Body of pancreas (tissue), 4 donors: Measurements from ENCODE around the gene IRF2. TPM values are rescaled to one million over a fixed set of nuclear protein-coding genes. Genes with fewer than 3 reads are reported as not detected.
"Not testable (repeated sequence)": the region's sequence is repeated elsewhere in the genome, so short reads cannot be mapped to it uniquely, and the experiment has no call there.

ENCODE experiments used
- ATAC-seq: fragments of 150-250 bp; one replicate; pipeline ENCODE4 v1.9.1; 2016
- DNase-seq, 4 donors: peaks; one replicate each; pipeline ENCODE4 v3.0.0-alpha.2; 2019
- H3K27ac ChIP-seq, 4 donors: fragments of 200-600 bp; sonication (generic); 1 replicate in 3 of 4; 2 replicates in 1 of 4; pipeline versions ENCODE4 v1.5.1 to v1.6.1; 2016 to 2019; ENCODE audit warnings: mild to moderate bottlenecking in 1 of 4, mixed read lengths in 1 of 4, moderate library complexity in 1 of 4
- H3K27me3 ChIP-seq, 2 donors: fragments of 200-600 bp; sonication (generic); one replicate each; pipeline ENCODE4 v1.6.0; 2016; ENCODE audit warnings: mild to moderate bottlenecking in 1 of 2
- H3K36me3 ChIP-seq, 2 donors: fragments of 200-600 bp; sonication (generic); replicated peaks in 1 of 2; 2 replicates each; pipeline ENCODE4 v1.5.1; 2016; ENCODE audit warnings: low read depth in 2 of 2; ENCODE audit not compliant: insufficient read depth in 1 of 2
- H3K4me1 ChIP-seq: fragments of 200-600 bp; sonication (generic); one replicate; pipeline ENCODE4 v1.6.0; 2016
- H3K4me3 ChIP-seq, 2 donors: fragments of 200-600 bp; sonication (generic); 1 replicate in 1 of 2; 2 replicates in 1 of 2; pipeline ENCODE4 v1.5.1; 2016 to 2019
- H3K9me3 ChIP-seq, 3 donors: fragments of 200-600 bp; sonication (generic); 1 replicate in 2 of 3; 2 replicates in 1 of 3; pipeline ENCODE4 v1.5.1; 2016
- POLR2A ChIP-seq, 3 donors: fragments of 450-650 bp; IDR thresholded peaks; one replicate each; pipeline ENCODE4 v1.6.1; 2016; ENCODE audit warnings: antibody characterized with exemption in 3 of 3, mild to moderate bottlenecking in 2 of 3
- WGBS, 2 donors: methylation state at CpG; one replicate each; pipeline ENCODE4 v1.1.5; 2017; 5-methylcytosine and 5-hydroxymethylcytosine counted together
- intact Hi-C: fragments of 100-400 bp; cut with DNase I; formaldehyde crosslinking; loops from one replicate; pipeline ENCODE4 v1.15.1; 2023
- total RNA-seq, 2 donors: library from RNA; depleted of rRNA; stranded (reverse); fragments of >200 nt; gene quantifications; one replicate each; pipeline ENCODE4 v1.1.0, GENCODE V29; 2016
- TF ChIP-seq, protein P1 (sequence below), 7 experiments: fragments of 450-650 bp in 4 of 7; fragments of 200-600 bp in 3 of 7; sonication (generic) in 3 of 7; IDR thresholded peaks; one replicate each; pipeline ENCODE4 v1.5.1; 2016 to 2019; ENCODE audit warnings: antibody characterized with exemption in 7 of 7

Gene IRF2
- total RNA-seq, 2 donors from 2014 or later = 12.5 to 14.5 TPM

- no peaks in the 10 kb centered on the region for H3K9me3 ChIP-seq
- no peaks in the 10 kb centered on the region for H3K36me3 ChIP-seq
- TF ChIP-seq, protein P1, sequence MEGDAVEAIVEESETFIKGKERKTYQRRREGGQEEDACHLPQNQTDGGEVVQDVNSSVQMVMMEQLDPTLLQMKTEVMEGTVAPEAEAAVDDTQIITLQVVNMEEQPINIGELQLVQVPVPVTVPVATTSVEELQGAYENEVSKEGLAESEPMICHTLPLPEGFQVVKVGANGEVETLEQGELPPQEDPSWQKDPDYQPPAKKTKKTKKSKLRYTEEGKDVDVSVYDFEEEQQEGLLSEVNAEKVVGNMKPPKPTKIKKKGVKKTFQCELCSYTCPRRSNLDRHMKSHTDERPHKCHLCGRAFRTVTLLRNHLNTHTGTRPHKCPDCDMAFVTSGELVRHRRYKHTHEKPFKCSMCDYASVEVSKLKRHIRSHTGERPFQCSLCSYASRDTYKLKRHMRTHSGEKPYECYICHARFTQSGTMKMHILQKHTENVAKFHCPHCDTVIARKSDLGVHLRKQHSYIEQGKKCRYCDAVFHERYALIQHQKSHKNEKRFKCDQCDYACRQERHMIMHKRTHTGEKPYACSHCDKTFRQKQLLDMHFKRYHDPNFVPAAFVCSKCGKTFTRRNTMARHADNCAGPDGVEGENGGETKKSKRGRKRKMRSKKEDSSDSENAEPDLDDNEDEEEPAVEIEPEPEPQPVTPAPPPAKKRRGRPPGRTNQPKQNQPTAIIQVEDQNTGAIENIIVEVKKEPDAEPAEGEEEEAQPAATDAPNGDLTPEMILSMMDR (IDR thresholded peaks at IDR 0.05) = no peak
- no peak for TF ChIP-seq POLR2A (IDR thresholded peaks at IDR 0.05)
- WGBS, 2 donors = 62 to 69% methylated on average over 4 of the region's 4 CpGs
- H3K27ac ChIP-seq = no peak overlapping the region
- ATAC-seq = no peak
- no peak for DNase-seq
- intact Hi-C loops = no loop called here
- peaks cover 40% of the 10 kb centered on the region for H3K4me1 ChIP-seq
- H3K4me3 ChIP-seq = no peak overlapping the region
- no peaks in the 10 kb centered on the region for H3K27me3 ChIP-seq
Measured at GRCh38 chr4:184380707-184381106, 93.6 kb downstream of the IRF2 start.

GRCh38 chr4:184380214-184380613 is 94.1 kb downstream of the IRF2 start:
- 86 to 96% methylated on average over 5 of the region's 5 CpGs for WGBS, 2 donors
- H3K27ac ChIP-seq, H3K4me3 ChIP-seq, ATAC-seq, H3K9me3 ChIP-seq, DNase-seq, H3K36me3 ChIP-seq, intact Hi-C loops, H3K27me3 ChIP-seq: not testable (repeated sequence)
- H3K4me1 ChIP-seq = peaks cover 35% of the 10 kb centered on the region

DNA sequence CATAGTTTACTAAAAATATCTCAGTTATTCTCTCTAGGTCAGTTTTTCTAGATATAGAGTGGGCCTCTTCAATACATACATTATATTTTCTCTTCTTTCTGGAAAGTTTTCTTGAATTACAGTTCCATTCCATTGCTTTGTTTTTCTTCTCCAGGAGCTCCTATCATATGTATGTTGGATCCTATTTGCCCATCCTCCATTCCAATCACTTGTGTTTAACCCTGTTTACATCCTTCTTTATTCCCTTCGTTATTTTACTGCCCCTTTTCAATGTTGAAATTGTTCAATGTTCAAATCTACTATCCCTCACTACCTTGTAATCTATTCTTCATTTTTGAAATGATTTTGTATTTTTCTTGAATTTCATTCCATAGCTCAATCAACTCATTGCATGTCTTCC is 97.4 kb downstream of the IRF2 start:
- Histone ChIP-seq H3K27ac (no peak overlapping the region), H3K9me3 (no peaks in the 10 kb centered on the region), H3K4me3 (no peak overlapping the region), H3K4me1 (peaks cover 2% of the 10 kb centered on the region), H3K27me3 (no peaks in the 10 kb centered on the region), H3K36me3 (no peaks in the 10 kb centered on the region)
- ATAC-seq (no peak), DNase-seq (no peak)
- TF ChIP-seq POLR2A (IDR thresholded peaks at IDR 0.05) = no peak
- TF ChIP-seq, protein P1 (IDR thresholded peaks at IDR 0.05) = no peak
- intact Hi-C loops = no loop called here
- WGBS, 2 donors = 88 to 91% methylated on average over 1 of the region's 1 CpG

GRCh38 chr4:184376126-184376838 is 98.1 kb downstream of the IRF2 start:
- Histone ChIP-seq H3K27ac (no peak overlapping the region), H3K4me3 (no peak overlapping the region), H3K4me1 (no peaks in the 10 kb centered on the region), H3K27me3 (no peaks in the 10 kb centered on the region), H3K9me3 (no peaks in the 10 kb centered on the region), H3K36me3 (no peaks in the 10 kb centered on the region)
- ATAC-seq = no peak
- DNase-seq = no peak
- intact Hi-C loops = no loop called here
- 91 to 97% methylated on average over 1 of the region's 1 CpG for WGBS, 2 donors
- TF ChIP-seq POLR2A (IDR thresholded peaks at IDR 0.05) = no peak
- TF ChIP-seq, protein P1 (IDR thresholded peaks at IDR 0.05) = no peak

GRCh38 chr4:184375623-184376022 is 98.7 kb downstream of the IRF2 start:
- ATAC-seq, H3K36me3 ChIP-seq, DNase-seq, H3K4me1 ChIP-seq, H3K27me3 ChIP-seq, H3K27ac ChIP-seq, H3K9me3 ChIP-seq, intact Hi-C loops, H3K4me3 ChIP-seq: not testable (repeated sequence)
- 91 to 98% methylated on average over 3 of the region's 3 CpGs for WGBS, 2 donors

DNA sequence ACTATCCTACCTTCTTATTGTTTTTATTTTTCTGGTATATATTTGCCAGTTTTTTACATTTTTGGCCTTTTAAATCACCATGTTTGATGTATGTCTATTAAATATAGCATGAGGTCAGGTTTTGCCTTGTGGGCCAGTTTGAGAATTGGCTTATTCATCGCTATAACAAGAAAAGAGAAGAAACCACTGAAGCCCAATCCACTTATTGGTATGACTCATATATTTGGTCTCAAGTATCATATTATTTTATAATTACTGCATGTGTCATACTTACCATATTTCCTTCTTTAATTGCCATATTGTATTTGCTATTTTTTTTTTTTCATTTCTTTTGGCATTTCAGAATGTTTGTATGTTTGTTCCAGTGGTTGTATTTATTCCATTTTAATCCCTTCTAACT is 99.3 kb downstream of the IRF2 start:
- Histone ChIP-seq H3K4me3 (no peak overlapping the region), H3K9me3 (no peaks in the 10 kb centered on the region), H3K36me3 (no peaks in the 10 kb centered on the region), H3K27me3 (no peaks in the 10 kb centered on the region), H3K4me1 (no peaks in the 10 kb centered on the region), H3K27ac (no peak overlapping the region)
- WGBS, 2 donors = 82% methylated on average over 1 of the region's 1 CpG
- ATAC-seq = no peak
- intact Hi-C loops = no loop called here
- DNase-seq = no peak
- no peak for TF ChIP-seq POLR2A (IDR thresholded peaks at IDR 0.05)
- TF ChIP-seq, protein P1 (IDR thresholded peaks at IDR 0.05) = no peak
